HG02642 (cell line): Measurements from ENCODE around the gene EPSTI1.

Experiments
- ATAC-seq: cut with Tn5 transposase; IDR thresholded peaks from one replicate; pipeline ENCODE4 v1.9.1; 2021; ENCODE audit warnings: mild to moderate bottlenecking; ENCODE audit not compliant: unreplicated experiment, poor library complexity

The EPSTI1 gene, protein sequence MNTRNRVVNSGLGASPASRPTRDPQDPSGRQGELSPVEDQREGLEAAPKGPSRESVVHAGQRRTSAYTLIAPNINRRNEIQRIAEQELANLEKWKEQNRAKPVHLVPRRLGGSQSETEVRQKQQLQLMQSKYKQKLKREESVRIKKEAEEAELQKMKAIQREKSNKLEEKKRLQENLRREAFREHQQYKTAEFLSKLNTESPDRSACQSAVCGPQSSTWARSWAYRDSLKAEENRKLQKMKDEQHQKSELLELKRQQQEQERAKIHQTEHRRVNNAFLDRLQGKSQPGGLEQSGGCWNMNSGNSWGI

GRCh38 chr13:42991898-42992763 lies at the start of gene EPSTI1:
TSS of gene EPSTI1 (minus strand) at chr13:42992241. CDS start at chr13:42992165, 76 bp downstream.
- peak; percentile 86 for ATAC-seq

- peak; percentile 69 for ATAC-seq
Observed at GRCh38 chr13:43041369-43041921, 49.4 kb upstream of the EPSTI1 start.

DNA sequence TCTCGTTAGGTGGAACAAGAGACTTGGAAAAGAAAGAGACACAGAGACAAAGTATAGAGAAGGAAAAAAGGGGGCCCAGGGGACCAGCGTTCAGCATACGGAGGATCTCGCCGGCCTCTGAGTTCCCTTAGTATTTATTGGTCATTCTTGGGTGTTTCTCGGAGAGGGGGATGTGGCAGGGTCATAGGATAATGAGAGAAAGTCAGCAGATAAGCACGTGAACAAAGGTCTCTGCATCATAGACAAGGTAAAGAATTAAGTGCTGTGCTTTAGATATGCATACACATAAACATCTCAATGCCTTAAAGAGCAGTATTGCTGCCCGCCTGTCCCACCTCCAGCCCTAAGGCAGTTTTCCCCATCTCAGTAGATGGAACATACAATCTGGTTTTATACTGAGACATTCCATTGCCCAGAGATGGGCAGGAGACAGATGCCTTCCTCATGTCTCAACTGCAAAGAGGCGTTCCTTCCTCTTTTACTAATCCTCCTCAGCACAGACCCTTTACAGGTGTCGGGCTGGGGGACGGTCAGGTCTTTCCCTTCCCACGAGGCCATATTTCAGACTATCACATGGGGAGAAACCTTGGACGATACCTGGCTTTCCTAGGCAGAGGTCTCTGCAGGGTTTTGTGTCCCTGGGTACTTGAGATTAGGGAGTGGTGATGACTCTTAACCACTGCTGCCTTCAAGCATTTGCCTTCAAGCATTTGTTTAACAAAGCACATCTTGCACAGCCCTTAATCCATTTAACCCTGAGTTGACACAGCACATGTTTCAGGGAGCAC lies 48.7 kb upstream of the EPSTI1 start:
- peak; percentile 39 for ATAC-seq

DNA sequence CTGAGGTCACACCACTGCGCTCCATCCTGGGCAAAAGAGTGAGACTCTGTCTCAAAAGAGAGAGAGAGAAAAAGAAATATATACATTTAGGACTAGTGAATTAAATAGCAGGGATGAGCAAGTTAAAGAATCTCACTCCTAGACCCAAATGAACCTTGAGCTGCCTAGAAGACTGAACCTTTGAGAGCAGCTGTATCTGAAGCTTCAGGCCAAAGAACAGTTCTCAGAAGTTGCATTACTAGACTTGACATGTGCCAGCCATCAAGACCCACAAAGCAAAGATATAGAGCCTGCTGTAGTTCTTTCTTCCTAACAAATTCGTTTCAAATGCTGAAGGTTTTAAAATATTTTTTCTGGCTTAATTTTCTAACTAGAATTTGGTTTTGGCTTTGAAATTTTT lies 47.9 kb upstream of the EPSTI1 start:
- no peak for ATAC-seq

DNA sequence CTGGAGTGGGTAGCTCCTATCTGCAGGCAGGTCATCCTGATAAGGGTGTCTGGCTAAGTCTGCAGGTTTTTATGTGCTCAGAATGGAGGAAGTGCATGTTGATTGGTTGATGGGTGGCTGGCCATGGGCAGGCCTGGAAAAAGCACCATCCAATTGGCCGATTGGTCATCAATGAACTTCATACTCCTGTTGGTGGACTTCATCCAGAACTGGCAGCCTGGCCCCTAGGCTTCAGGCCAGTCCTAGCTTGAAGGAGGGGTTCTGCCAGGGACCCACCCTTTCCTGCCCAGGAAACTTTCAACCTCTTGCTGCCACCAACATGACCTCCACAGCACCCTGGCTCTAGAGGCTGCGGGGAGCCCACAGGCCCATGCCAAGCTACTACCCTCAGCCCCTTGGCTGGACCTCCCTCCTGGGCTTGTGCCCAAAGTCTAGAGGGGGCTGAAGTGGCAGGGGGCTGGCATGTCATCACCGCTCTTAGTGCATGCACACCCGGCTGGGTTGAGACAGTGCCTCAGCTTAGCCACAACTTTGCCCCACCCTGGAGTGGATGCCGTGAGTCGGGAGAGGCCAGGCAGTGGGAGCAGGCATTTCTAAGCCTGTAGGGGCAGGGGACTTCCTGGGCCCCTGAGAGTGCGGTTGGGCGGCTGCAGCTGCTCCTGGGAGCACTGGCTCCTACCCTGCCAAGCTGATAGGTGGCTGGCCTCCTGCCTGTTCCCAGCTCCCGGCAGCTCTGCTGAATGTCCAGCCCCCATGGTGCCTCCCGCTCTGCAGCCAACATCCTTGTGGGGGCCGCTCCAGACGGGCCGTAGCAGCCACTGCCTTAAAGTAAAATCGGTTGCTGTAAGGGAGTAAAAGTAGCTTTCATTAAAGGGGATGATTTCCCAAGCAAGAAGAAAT lies 44.6 kb upstream of the EPSTI1 start:
- ATAC-seq: no peak

DNA sequence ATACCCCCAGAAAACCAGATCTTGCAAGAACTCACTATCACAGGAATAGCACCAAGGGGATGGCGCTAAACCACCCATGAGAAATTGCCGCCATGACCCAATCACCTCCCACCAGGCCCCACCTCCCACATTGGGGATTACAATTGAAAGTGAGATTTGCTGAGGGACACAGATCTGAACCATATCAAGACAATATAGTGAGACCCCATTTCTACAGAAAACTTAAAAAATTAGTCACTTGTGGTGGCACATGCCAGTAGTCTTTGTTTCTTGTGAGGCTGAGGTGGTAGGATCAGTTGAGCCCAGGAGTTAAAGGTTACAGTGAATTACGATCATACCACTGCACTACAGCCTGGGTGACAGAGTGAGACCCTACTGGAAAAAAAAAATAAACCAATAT lies 41.0 kb upstream of the EPSTI1 start:
- ATAC-seq: no peak

- ATAC-seq: no peak
Observed at GRCh38 chr13:43031881-43032280, 39.8 kb upstream of the EPSTI1 start.

DNA sequence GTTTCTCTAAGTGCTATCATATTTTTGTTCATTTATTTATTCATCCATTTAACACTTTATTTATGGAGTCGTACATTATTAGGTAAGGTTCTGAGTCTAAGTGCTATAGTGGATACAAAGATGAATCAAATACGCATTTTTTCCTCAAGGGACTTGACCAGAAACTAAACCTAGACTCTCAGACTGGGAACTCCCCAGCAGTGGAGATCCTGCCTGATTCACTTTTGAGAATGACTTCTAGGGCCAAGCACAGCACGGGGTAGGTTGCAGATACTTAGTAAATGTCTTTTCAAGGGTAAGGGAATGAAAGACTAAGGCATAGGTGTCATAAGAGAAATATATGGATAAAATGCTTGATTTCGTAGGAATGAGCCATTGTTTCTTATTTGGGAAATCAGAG lies 38.5 kb upstream of the EPSTI1 start:
- ATAC-seq: peak; percentile 78

- ATAC-seq: no peak
Observed at GRCh38 chr13:43026262-43026661, 34.2 kb upstream of the EPSTI1 start.

DNA sequence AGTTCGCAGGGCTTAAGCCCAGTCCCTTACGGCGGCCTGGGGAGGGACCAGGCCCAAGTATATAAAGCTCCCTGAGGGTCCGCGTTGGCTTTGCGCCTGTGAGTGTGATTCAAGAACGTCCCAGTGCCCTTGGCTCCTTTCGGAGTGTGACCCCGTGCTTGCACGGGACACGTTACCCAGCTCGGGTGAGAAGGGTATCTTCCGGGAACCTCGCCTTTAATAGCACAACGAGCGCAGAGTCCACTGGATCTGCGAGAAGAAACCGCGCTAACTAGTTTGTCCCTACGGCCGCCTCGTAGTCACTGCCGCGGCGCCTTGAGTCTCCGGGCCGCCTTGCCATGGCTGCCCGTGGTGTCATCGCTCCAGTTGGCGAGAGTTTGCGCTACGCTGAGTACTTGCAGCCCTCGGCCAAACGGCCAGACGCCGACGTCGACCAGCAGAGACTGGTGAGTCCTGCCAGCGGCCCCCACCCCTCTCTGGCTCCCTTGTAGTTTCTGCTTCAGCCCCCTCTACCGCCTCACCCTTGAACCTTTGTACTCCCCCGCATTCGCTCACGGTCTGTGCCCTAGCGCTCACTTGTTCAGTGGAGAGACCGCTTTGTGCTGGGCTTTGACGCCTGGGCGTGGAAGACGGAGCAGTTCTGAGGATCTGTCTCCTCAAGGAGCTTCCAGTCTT lies 31.4 kb upstream of the EPSTI1 start, which contains the start of gene DNAJC15:
Gene DNAJC15 (plus strand): TSS at position 298 of the 675 bp plus-strand sequence. CDS start 41 bp downstream, at position 339.
- peak; percentile 89 for ATAC-seq

GRCh38 chr13:43022934-43023288 lies 30.9 kb upstream of the EPSTI1 start:
- ATAC-seq: no peak

DNA sequence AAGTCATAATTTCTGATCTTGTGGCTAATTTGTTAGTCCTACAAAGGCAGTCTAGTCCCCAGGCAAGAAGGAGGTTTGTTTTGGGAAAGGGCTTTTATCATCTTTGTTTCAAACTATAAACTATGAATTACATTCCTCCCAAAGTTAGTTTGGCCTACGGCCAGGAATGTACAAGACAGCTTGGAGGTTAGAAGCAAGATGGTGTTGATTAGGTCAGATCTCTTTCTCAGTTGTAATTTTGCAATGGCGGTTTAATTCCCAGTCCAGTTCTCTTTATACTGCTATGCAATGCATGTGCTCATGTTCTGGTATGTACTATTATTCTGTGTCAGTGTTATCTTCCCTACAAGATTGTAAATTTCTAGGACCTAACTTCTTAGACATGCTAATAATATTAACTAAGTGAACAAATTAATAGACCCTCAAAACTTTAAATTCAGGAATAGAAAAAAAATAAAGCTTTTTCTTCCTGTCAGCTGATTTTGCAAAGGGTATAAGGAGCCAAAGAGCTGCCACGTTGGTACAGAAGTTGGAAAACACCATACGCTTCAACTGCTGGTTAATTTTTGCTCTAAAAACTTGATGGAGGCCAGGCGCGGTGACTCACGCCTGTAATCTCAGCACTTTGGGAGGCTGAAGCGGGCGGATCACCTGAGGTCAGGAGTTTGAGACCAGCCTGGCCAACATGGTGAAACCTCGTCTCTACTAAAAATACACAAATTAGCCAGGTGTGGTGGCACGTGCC lies 30.1 kb upstream of the EPSTI1 start:
- no peak for ATAC-seq

DNA sequence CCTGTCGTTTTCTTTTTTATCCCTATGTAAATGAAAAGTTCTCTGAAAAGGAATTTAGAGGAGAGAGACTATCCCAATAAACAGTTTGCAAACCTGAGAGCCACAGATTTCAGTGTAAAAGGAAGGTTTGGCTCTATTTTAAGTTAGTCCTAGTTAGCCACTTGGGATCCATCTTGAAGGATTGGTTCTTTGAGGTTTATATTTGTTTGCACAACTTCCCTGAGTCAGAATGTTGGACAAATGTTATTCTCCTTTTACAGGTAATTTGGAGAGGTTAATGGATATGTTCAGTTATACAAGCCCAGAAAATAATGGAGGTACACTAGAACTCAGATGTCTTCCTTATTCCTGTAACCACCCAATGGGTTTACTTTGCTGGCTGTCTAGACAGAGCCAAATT lies 28.8 kb upstream of the EPSTI1 start:
- ATAC-seq: no peak

DNA sequence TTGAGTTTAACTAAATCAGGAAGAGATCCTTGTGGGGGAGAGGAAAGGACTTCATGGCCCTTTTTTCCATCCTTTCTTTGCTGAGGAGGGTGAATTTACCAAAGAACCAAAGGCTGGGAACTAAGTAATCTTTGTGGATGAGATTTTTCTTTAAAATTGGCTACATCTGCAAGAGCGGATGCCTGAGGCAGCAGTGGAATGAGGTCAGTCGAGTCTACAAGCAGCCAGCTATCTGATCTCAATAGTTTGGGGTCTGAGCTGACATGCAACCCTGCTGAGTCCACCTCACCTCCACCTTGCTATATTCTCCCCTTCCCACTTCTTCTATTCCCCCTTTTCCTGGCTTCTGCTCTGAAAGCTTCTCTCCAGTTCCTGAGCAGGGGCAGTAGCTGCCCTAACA lies 27.8 kb upstream of the EPSTI1 start:
- no peak for ATAC-seq

DNA sequence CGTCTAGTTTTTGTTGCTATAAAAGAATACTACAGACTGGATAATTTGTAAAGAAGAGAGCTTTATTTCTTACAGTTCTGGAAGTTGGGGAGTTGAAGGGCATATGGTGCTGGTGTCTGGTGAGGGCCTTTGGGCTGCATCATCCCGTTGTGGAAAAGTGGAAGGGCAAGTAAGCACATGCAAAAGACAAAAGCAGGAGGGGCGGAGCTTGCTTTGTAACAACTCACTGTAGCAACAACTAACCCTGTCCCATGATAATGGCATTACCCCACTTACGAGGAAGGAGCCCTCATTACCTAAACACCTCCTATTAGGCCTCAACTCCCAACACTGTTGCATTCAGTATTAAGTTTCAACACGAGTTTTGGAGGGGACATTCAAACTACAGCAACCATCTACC lies 24.2 kb upstream of the EPSTI1 start:
- ATAC-seq: no peak

DNA sequence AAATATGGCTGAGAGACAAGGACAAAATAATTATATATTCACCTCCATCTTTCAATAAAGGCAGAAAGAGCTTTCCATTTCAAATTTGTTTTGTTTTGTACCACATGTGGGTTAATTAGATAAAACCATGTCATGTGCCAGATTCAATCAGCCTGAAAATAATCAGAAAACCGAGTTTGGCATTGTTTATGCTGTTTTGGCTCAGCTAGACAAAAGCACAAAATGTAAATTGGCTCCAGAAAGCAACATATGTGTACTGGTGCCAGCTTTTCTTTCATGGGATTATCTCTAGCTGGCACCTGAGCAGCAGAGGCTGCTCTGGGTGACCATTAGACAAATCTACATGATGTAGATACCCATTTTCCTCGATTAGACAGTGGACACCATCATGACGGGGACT lies 22.1 kb upstream of the EPSTI1 start:
- no peak for ATAC-seq

DNA sequence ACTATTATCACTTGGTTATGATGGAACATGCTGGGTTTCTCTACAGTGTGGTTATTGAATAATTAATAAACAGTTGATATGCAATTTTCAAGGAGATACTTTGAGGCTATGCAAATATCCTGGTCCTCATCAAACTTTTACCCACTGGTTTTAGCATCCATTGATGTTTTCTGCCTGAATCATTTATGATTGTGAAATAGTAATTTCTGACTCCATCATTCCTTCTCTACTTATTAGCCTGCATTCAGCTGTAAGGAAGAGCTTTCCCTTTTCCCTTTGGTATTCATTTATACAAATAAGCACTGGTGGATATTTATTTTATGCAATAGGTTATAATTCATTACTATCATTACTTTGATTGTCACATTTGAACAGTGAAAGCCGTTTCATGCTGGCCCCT lies 17.5 kb upstream of the EPSTI1 start:
- no peak for ATAC-seq

DNA sequence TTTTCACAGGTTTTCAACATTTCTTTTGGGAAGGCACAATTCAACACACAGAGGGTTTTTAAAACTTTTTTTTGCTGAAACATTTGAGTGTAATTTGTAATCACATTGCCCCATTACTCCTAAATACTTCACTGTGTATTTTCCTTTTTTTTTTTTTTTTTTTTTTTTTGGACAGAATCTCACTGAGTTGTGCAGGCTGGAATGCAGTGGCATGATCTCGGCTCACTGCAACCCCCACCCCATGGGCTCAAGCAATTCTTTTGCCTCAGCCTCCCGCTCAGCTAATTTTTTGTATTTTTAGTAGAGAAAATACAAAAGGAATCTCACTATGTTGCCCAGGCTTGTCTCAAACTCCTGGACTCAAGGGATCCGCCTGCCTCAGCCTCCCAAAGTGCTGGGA lies 16.6 kb upstream of the EPSTI1 start:
- no peak for ATAC-seq
